SK-N-SH (cell line): ENCODE measurements around the gene DNAH11. TPM values are rescaled to one million over a fixed set of nuclear protein-coding genes. Genes with fewer than 3 reads are reported as not detected.

Source experiments
- CTCF ChIA-PET: fragments of 300-600, 350-600 bp; formaldehyde crosslinking; extraction: SDS; loops from one replicate; lab custom pipeline; 2021; lab: Yijun Ruan, JAX
- POLR2A ChIA-PET: fragments of 350-600 bp; sonication (Branson Sonifier 250); formaldehyde crosslinking; extraction: SDS; loops from one replicate; lab custom pipeline; 2020; ENCODE audit warnings: antibody characterized with exemption, inconsistent platforms; lab: Yijun Ruan, JAX
- DNase-seq: peaks from one replicate; pipeline ENCODE4 v3.0.0; 2012
- H2AFZ ChIP-seq: fragments of 200-600 bp; sonication (generic); 2 replicates; pipeline ENCODE4 v1.8.1; 2016; ENCODE audit warnings: antibody characterized with exemption, mild to moderate bottlenecking, low read depth
- H3F3A ChIP-seq: fragments of 200-600 bp; sonication (generic); replicated peaks from 2 replicates; pipeline ENCODE3; 2016; ENCODE audit warnings: antibody characterized with exemption, mild to moderate bottlenecking; ENCODE audit not compliant: insufficient read depth
- H3K27ac ChIP-seq, 2 experiments: fragments of 200-500 bp in 1 of 2; fragments of 200-600 bp in 1 of 2; sonication (Bioruptor generic) in 1 of 2; sonication (generic), shearing (Covaris generic) in 1 of 2; 2 replicates each; pipeline versions ENCODE4 v1.5.1 to v1.6.1; 2014 to 2016; ENCODE audit warnings: low read depth in 2 of 2, inconsistent platforms in 1 of 2, low read length in 1 of 2, mild to moderate bottlenecking in 1 of 2, mixed read lengths in 1 of 2
- H3K27me3 ChIP-seq: fragments of 200-600 bp; sonication (generic), shearing (Covaris generic); 2 replicates; pipeline ENCODE4 v1.6.1; 2016; ENCODE audit warnings: mixed run types; ENCODE audit not compliant: insufficient read depth
- H3K36me3 ChIP-seq, 2 experiments: fragments of 200-500 bp in 1 of 2; fragments of 200-600 bp in 1 of 2; sonication (Bioruptor generic) in 1 of 2; sonication (generic) in 1 of 2; replicated peaks in 1 of 2; 2 replicates each; pipeline versions ENCODE3 to v1.5.1; 2014 to 2016; ENCODE audit warnings: low read length in 1 of 2, mild to moderate bottlenecking in 1 of 2; ENCODE audit not compliant: insufficient read depth in 2 of 2, control insufficient read depth in 1 of 2
- H3K4me1 ChIP-seq, 2 experiments: fragments of 200-500 bp in 1 of 2; fragments of 200-600 bp in 1 of 2; sonication (Bioruptor generic) in 1 of 2; sonication (generic), shearing (Covaris generic) in 1 of 2; 2 replicates each; pipeline versions ENCODE4 v1.5.1 to v1.6.1; 2014 to 2016; ENCODE audit warnings: low read depth in 1 of 2, low read length in 1 of 2, mixed run types in 1 of 2; ENCODE audit not compliant: insufficient read depth in 2 of 2, control insufficient read depth in 1 of 2
- H3K4me2 ChIP-seq: fragments of 200-600 bp; sonication (generic), shearing (Covaris generic); 2 replicates; pipeline ENCODE4 v1.6.1; 2017; ENCODE audit warnings: mixed run types
- H3K4me3 ChIP-seq, 2 experiments: fragments of 200-500 bp in 1 of 2; fragments of 200-600 bp in 1 of 2; sonication (Bioruptor generic) in 1 of 2; sonication (generic), shearing (Covaris generic) in 1 of 2; 2 replicates each; pipeline versions ENCODE4 v1.5.1 to v1.8.1; 2014 to 2016; ENCODE audit warnings: low read depth in 2 of 2, inconsistent platforms in 1 of 2, low read length in 1 of 2, mild to moderate bottlenecking in 1 of 2, mixed read lengths in 1 of 2, moderate library complexity in 1 of 2
- H3K79me2 ChIP-seq: fragments of 200-600 bp; sonication (generic); 2 replicates; pipeline ENCODE4 v1.8.1; 2017; ENCODE audit warnings: mild to moderate bottlenecking; ENCODE audit not compliant: insufficient read depth
- H3K9ac ChIP-seq: fragments of 200-600 bp; sonication (generic); 2 replicates; pipeline ENCODE4 v1.6.1; 2017; ENCODE audit warnings: mixed run types
- H3K9me2 ChIP-seq: fragments of 200-600 bp; sonication (generic); 2 replicates; pipeline ENCODE4 v1.6.1; 2017; ENCODE audit warnings: mixed run types
- H3K9me3 ChIP-seq: fragments of 200-600 bp; sonication (generic); 2 replicates; pipeline ENCODE4 v1.6.1; 2017; ENCODE audit warnings: mixed run types, mild to moderate bottlenecking, moderate library complexity
- H4K20me1 ChIP-seq: fragments of 200-600 bp; sonication (generic); 2 replicates; pipeline ENCODE4 v1.6.1; 2017; ENCODE audit warnings: mild to moderate bottlenecking, mixed run types; ENCODE audit not compliant: insufficient read depth
- CHD2 ChIP-seq: fragments of 150-350 bp; IDR thresholded peaks from 2 replicates; pipeline ENCODE4 v1.6.1; 2018; ENCODE audit warnings: low read length; ENCODE audit not compliant: partially characterized antibody
- EP300 ChIP-seq, 2 experiments: IDR thresholded peaks; 2 replicates each; pipeline versions ENCODE4 v1.4.0 to v1.6.1; 2012; ENCODE audit warnings: borderline replicate concordance in 1 of 2, low read depth in 1 of 2, low read length in 1 of 2
- FOXJ3 ChIP-seq: sonication (generic); formaldehyde crosslinking; IDR thresholded peaks from 2 replicates; pipeline ENCODE4 v1.5.1; 2020; ENCODE audit warnings: mild to moderate bottlenecking, missing genetic modification reagents
- GABPA ChIP-seq: IDR thresholded peaks from 2 replicates; pipeline ENCODE4 v1.4.0; 2012; ENCODE audit warnings: low read depth, mild to moderate bottlenecking
- MEF2A ChIP-seq: IDR thresholded peaks from 2 replicates; pipeline ENCODE4 v1.4.0; 2012; ENCODE audit warnings: low read depth, borderline replicate concordance
- NFIC ChIP-seq: IDR thresholded peaks from 2 replicates; pipeline ENCODE4 v1.4.0; 2012; ENCODE audit warnings: borderline replicate concordance
- RCOR1 ChIP-seq: fragments of 150-350 bp; IDR thresholded peaks from 2 replicates; pipeline ENCODE4 v1.6.1; 2017; ENCODE audit warnings: antibody characterized with exemption, low read length
- RFX5 ChIP-seq: IDR thresholded peaks from 2 replicates; pipeline ENCODE4 v1.6.1; 2012; ENCODE audit warnings: mild to moderate bottlenecking, improper control_type of control experiment, low read length
- RXRA ChIP-seq: IDR thresholded peaks from 2 replicates; pipeline ENCODE4 v1.4.0; 2012; ENCODE audit warnings: low read depth, mild to moderate bottlenecking, borderline replicate concordance
- SMC3 ChIP-seq: IDR thresholded peaks from 2 replicates; pipeline ENCODE4 v1.6.1; 2012; ENCODE audit warnings: low read depth, low read length, improper control_type of control experiment
- TAF1 ChIP-seq: IDR thresholded peaks from 2 replicates; pipeline ENCODE4 v1.6.1; 2012; ENCODE audit warnings: low read depth, mild to moderate bottlenecking, low read length, moderate library complexity, borderline replicate concordance
- TCF12 ChIP-seq: IDR thresholded peaks from 2 replicates; pipeline ENCODE4 v1.4.0; 2012
- YY1 ChIP-seq: IDR thresholded peaks from 2 replicates; pipeline ENCODE4 v1.4.0; 2012; ENCODE audit warnings: low read depth, mild to moderate bottlenecking
- WGBS: methylation state at CpG from one replicate; pipeline ENCODE4 v1.1.6; 2017; ENCODE audit warnings: low lambda C conversion rate; 5-methylcytosine and 5-hydroxymethylcytosine counted together
- polyA plus RNA-seq, 3 experiments: library from polyadenylated mRNA; depleted of rRNA; stranded (reverse); fragments of >200 nt; gene quantifications; 2 replicates each; pipeline ENCODE4 v1.2.3, GENCODE V29; 2012
- TF ChIP-seq, protein P1 (sequence below): IDR thresholded peaks from 2 replicates; pipeline ENCODE4; 2012
- TF ChIP-seq, protein P2 (sequence below): IDR thresholded peaks from 2 replicates; pipeline ENCODE4 v1.4.0; 2012; ENCODE audit warnings: low read depth, borderline replicate concordance
- TF ChIP-seq, protein P3 (sequence below): IDR thresholded peaks from 2 replicates; pipeline ENCODE4 v1.4.0; 2012; ENCODE audit warnings: low read depth, borderline replicate concordance
- TF ChIP-seq, protein P4 (sequence below): IDR thresholded peaks from 2 replicates; pipeline ENCODE4 v1.4.0; 2012; ENCODE audit warnings: low read depth
- TF ChIP-seq, protein P5 (sequence below): IDR thresholded peaks from 2 replicates; pipeline ENCODE4 v1.6.1; 2012; ENCODE audit warnings: mild to moderate bottlenecking, low read depth, low read length, moderate library complexity

The DNAH11 gene
- polyA plus RNA-seq, 1 of the 3 experiments (the other 2 are of a cell fraction) = 0.77 TPM

DNA sequence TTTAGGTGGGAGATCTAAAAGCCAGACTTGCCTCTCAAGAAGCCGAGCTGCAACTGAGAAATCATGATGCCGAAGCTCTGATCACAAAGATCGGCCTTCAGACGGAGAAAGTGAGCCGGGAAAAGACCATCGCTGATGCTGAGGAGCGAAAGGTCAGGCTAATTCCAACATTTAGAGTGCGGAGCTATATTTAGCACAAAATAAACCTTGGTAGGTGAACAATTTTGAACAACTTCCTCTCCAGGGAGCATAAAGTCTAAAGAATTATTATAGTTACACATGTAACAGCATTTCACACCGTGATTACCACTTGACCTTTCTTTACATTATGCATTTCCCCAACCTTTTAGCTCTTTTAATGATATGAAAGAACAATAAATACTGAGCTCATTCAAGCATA, 236.1 kb downstream of the DNAH11 start:
- Histone ChIP-seq H3K4me3 (no peak overlapping the region), H4K20me1 (no peaks in the 10 kb centered on the region), H3K9me3 (no peaks in the 10 kb centered on the region), H3K4me2 (no peak overlapping the region), H2AFZ (no peak overlapping the region), H3F3A (no peaks in the 10 kb centered on the region), H3K79me2 (no peaks in the 10 kb centered on the region), H3K27ac (no peak overlapping the region), H3K36me3 (no peaks in the 10 kb centered on the region), H3K9me2 (no peaks in the 10 kb centered on the region), H3K27me3 (no peaks in the 10 kb centered on the region; the same call in 1 of the 2 replicates), H3K9ac (no peak overlapping the region), H3K4me1 (no peaks in the 10 kb centered on the region)
- 29% methylated on average over 9 of the region's 9 CpGs for WGBS
- ChIA-PET POLR2A (no interaction called here), CTCF (interaction anchor here (0.8 kb wide), 1 partner anchor 225 kb away, joined by 3 read pairs; no protein-coding TSS in a partner anchor)
- no peak for TF ChIP-seq YY1
- TF ChIP-seq, protein P1, sequence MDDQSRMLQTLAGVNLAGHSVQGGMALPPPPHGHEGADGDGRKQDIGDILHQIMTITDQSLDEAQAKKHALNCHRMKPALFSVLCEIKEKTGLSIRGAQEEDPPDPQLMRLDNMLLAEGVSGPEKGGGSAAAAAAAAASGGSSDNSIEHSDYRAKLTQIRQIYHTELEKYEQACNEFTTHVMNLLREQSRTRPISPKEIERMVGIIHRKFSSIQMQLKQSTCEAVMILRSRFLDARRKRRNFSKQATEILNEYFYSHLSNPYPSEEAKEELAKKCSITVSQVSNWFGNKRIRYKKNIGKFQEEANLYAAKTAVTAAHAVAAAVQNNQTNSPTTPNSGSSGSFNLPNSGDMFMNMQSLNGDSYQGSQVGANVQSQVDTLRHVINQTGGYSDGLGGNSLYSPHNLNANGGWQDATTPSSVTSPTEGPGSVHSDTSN = no peak
- TF ChIP-seq RXRA = no peak
- TF ChIP-seq TCF12 = no peak
- TF ChIP-seq TAF1 = no peak
- TF ChIP-seq, protein P2, sequence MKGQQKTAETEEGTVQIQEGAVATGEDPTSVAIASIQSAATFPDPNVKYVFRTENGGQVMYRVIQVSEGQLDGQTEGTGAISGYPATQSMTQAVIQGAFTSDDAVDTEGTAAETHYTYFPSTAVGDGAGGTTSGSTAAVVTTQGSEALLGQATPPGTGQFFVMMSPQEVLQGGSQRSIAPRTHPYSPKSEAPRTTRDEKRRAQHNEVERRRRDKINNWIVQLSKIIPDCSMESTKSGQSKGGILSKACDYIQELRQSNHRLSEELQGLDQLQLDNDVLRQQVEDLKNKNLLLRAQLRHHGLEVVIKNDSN = no peak
- no peak for TF ChIP-seq FOXJ3 (CRISPR knock-in tag)
- no peak for TF ChIP-seq RFX5
- TF ChIP-seq, protein P3, sequence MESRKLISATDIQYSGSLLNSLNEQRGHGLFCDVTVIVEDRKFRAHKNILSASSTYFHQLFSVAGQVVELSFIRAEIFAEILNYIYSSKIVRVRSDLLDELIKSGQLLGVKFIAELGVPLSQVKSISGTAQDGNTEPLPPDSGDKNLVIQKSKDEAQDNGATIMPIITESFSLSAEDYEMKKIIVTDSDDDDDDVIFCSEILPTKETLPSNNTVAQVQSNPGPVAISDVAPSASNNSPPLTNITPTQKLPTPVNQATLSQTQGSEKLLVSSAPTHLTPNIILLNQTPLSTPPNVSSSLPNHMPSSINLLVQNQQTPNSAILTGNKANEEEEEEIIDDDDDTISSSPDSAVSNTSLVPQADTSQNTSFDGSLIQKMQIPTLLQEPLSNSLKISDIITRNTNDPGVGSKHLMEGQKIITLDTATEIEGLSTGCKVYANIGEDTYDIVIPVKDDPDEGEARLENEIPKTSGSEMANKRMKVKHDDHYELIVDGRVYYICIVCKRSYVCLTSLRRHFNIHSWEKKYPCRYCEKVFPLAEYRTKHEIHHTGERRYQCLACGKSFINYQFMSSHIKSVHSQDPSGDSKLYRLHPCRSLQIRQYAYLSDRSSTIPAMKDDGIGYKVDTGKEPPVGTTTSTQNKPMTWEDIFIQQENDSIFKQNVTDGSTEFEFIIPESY = no peak
- no peak for TF ChIP-seq EP300 (IDR thresholded peaks at IDR 0.05; ENCODE audit: borderline replicate concordance in 1 of 2, low read depth in 1 of 2, low read length in 1 of 2)
- TF ChIP-seq GABPA = no peak
- TF ChIP-seq, protein P4, sequence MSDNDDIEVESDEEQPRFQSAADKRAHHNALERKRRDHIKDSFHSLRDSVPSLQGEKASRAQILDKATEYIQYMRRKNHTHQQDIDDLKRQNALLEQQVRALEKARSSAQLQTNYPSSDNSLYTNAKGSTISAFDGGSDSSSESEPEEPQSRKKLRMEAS = no peak
- TF ChIP-seq NFIC = no peak
- TF ChIP-seq, protein P5, sequence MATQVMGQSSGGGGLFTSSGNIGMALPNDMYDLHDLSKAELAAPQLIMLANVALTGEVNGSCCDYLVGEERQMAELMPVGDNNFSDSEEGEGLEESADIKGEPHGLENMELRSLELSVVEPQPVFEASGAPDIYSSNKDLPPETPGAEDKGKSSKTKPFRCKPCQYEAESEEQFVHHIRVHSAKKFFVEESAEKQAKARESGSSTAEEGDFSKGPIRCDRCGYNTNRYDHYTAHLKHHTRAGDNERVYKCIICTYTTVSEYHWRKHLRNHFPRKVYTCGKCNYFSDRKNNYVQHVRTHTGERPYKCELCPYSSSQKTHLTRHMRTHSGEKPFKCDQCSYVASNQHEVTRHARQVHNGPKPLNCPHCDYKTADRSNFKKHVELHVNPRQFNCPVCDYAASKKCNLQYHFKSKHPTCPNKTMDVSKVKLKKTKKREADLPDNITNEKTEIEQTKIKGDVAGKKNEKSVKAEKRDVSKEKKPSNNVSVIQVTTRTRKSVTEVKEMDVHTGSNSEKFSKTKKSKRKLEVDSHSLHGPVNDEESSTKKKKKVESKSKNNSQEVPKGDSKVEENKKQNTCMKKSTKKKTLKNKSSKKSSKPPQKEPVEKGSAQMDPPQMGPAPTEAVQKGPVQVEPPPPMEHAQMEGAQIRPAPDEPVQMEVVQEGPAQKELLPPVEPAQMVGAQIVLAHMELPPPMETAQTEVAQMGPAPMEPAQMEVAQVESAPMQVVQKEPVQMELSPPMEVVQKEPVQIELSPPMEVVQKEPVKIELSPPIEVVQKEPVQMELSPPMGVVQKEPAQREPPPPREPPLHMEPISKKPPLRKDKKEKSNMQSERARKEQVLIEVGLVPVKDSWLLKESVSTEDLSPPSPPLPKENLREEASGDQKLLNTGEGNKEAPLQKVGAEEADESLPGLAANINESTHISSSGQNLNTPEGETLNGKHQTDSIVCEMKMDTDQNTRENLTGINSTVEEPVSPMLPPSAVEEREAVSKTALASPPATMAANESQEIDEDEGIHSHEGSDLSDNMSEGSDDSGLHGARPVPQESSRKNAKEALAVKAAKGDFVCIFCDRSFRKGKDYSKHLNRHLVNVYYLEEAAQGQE = no peak
- TF ChIP-seq RCOR1 = no peak
- TF ChIP-seq CHD2 = no peak
- no peak for TF ChIP-seq MEF2A
- no peak for TF ChIP-seq SMC3
- no peak for DNase-seq
